GM23248 (cell line): Measurements from ENCODE around the gene ETFA. TPM values are rescaled to one million over a fixed set of nuclear protein-coding genes. Genes with fewer than 3 reads are reported as not detected.

ENCODE experiments used
- DNase-seq: peaks from one replicate; pipeline ENCODE4 v3.0.0-alpha.2; 2015
- H2AFZ ChIP-seq: fragments of 200-600 bp; sonication (generic); 2 replicates; pipeline ENCODE4 v1.6.1; 2016; ENCODE audit warnings: antibody characterized with exemption
- H3F3A ChIP-seq: fragments of 200-600 bp; sonication (generic); 2 replicates; pipeline ENCODE4 v1.6.1; 2016; ENCODE audit warnings: mild to moderate bottlenecking, antibody characterized with exemption, mixed run types; ENCODE audit not compliant: insufficient read depth
- H3K27ac ChIP-seq: fragments of 200-600 bp; sonication (generic); 2 replicates; pipeline ENCODE4 v1.5.1; 2016; ENCODE audit warnings: mild to moderate bottlenecking
- H3K27me3 ChIP-seq: fragments of 200-600 bp; sonication (generic); replicated peaks from 2 replicates; pipeline ENCODE4 v1.6.1; 2016; ENCODE audit warnings: mild to moderate bottlenecking; ENCODE audit not compliant: insufficient read depth
- H3K36me3 ChIP-seq: fragments of 200-600 bp; sonication (generic); 2 replicates; pipeline ENCODE4 v1.6.1; 2016; ENCODE audit warnings: low read depth, mild to moderate bottlenecking
- H3K4me1 ChIP-seq: fragments of 200-600 bp; sonication (generic); 2 replicates; pipeline ENCODE4 v1.6.1; 2016; ENCODE audit warnings: mild to moderate bottlenecking; ENCODE audit not compliant: insufficient read depth
- H3K4me2 ChIP-seq: fragments of 200-600 bp; sonication (generic); one replicate; pipeline ENCODE4 v1.6.1; 2016; ENCODE audit warnings: mild to moderate bottlenecking; ENCODE audit not compliant: unreplicated experiment
- H3K4me3 ChIP-seq: fragments of 200-600 bp; sonication (generic); 2 replicates; pipeline ENCODE4 v1.5.1; 2016; ENCODE audit warnings: mild to moderate bottlenecking
- H3K79me2 ChIP-seq: fragments of 200-600 bp; sonication (generic); 2 replicates; pipeline ENCODE4 v1.6.1; 2016; ENCODE audit warnings: mild to moderate bottlenecking; ENCODE audit not compliant: insufficient read depth
- H3K9ac ChIP-seq: fragments of 200-600 bp; sonication (generic); 2 replicates; pipeline ENCODE4 v1.6.1; 2016; ENCODE audit warnings: mild to moderate bottlenecking
- H3K9me2 ChIP-seq: fragments of 200-600 bp; sonication (generic); 2 replicates; pipeline ENCODE4 v1.6.1; 2016; ENCODE audit warnings: mixed run types, mild to moderate bottlenecking, moderate library complexity; ENCODE audit not compliant: insufficient read depth
- H3K9me3 ChIP-seq: fragments of 200-600 bp; sonication (generic); one replicate; pipeline ENCODE4 v1.6.1; 2017; ENCODE audit warnings: low read depth
- H4K20me1 ChIP-seq: fragments of 200-600 bp; sonication (generic); 2 replicates; pipeline ENCODE4 v1.6.0; 2016; ENCODE audit not compliant: insufficient read depth
- EZH2 ChIP-seq: fragments of 200-600 bp; sonication (generic); IDR thresholded peaks from 2 replicates; pipeline ENCODE4 v1.6.1; 2018; ENCODE audit warnings: antibody characterized with exemption, mild to moderate bottlenecking; ENCODE audit not compliant: insufficient read depth, poor library complexity, severe bottlenecking
- EZH2phosphoT487 ChIP-seq: fragments of 200-600 bp; sonication (generic); IDR thresholded peaks from 2 replicates; pipeline ENCODE4 v1.6.1; 2018; ENCODE audit warnings: antibody characterized with exemption, moderate library complexity, mild to moderate bottlenecking, low read depth; ENCODE audit not compliant: insufficient read depth
- WGBS, 2 experiments: methylation state at CpG; one replicate each; pipeline ENCODE4 v1.1.6; 2015 to 2017; ENCODE audit warnings: low lambda C conversion rate in 2 of 2, low coverage in 1 of 2; ENCODE audit errors: missing lambda C conversion rate in 2 of 2; 5-methylcytosine and 5-hydroxymethylcytosine counted together
- in situ Hi-C: fragments of 300-500 bp; cut with MboI; formaldehyde crosslinking; loops from 2 replicates; pipeline ENCODE4 v1.15.0; 2020
- polyA plus RNA-seq: library from polyadenylated mRNA; unstranded; fragments of >200 nt; fragmentation: Nextera tagmentation; extraction: Ambion mirVana; gene quantifications from 2 replicates; pipeline ENCODE4 v1.2.1, GENCODE V29; 2016
- total RNA-seq: library from RNA; depleted of rRNA; stranded (reverse); fragments of >200 nt; shearing (Covaris generic); gene quantifications from 2 replicates; pipeline ENCODE4 v1.2.3, GENCODE V29; 2014

ETFA gene
- total and polyA plus RNA-seq, 2 experiments from 2014 or later = 94.8 to 141 TPM

- Histone ChIP-seq H3K4me3 (no peak overlapping the region), H3F3A (no peaks in the 10 kb centered on the region), H4K20me1 (no peaks in the 10 kb centered on the region), H3K4me1 (no peaks in the 10 kb centered on the region), H3K27ac (no peak overlapping the region), H2AFZ (no peak overlapping the region), H3K9me2 (no peaks in the 10 kb centered on the region), H3K27me3 (no peaks in the 10 kb centered on the region), H3K79me2 (no peaks in the 10 kb centered on the region), H3K36me3 (peaks cover 10% of the 10 kb centered on the region; the same call in 1 of the 2 replicates), H3K9ac (no peak overlapping the region), H3K4me2 (no peak overlapping the region), H3K9me3 (no peaks in the 10 kb centered on the region)
- no peak for DNase-seq
- no peak for TF ChIP-seq EZH2phosphoT487
- TF ChIP-seq EZH2 = no peak
- WGBS, 2 experiments = 96 to 98% methylated on average over 3 of the region's 3 CpGs
- in situ Hi-C loops = no loop called here
These were observed 101.3 kb downstream of the ETFA start for GRCh38 chr15:76209942-76210341.

GRCh38 chr15:76209523-76209922 is 101.7 kb downstream of the ETFA start:
- Histone ChIP-seq H3K4me2 (no peak overlapping the region), H3K9me3 (no peaks in the 10 kb centered on the region), H4K20me1 (no peaks in the 10 kb centered on the region), H3K4me3 (no peak overlapping the region), H3K4me1 (no peaks in the 10 kb centered on the region), H3K9ac (no peak overlapping the region), H2AFZ (no peak overlapping the region), H3K79me2 (no peaks in the 10 kb centered on the region), H3K27ac (no peak overlapping the region), H3F3A (no peaks in the 10 kb centered on the region), H3K9me2 (no peaks in the 10 kb centered on the region), H3K27me3 (no peaks in the 10 kb centered on the region), H3K36me3 (peaks cover 6% of the 10 kb centered on the region; the same call in 1 of the 2 replicates)
- DNase-seq = no peak
- 85 to 100% methylated on average over 1 of the region's 1 CpG for WGBS, 2 experiments
- in situ Hi-C loops = no loop called here
- no peak for TF ChIP-seq EZH2phosphoT487
- TF ChIP-seq EZH2 = no peak

- Histone ChIP-seq H2AFZ (no peak overlapping the region), H3F3A (no peaks in the 10 kb centered on the region), H3K27me3 (no peaks in the 10 kb centered on the region), H3K79me2 (no peaks in the 10 kb centered on the region), H3K9me2 (no peaks in the 10 kb centered on the region), H3K4me2 (no peak overlapping the region), H4K20me1 (no peaks in the 10 kb centered on the region), H3K27ac (no peak overlapping the region), H3K9me3 (no peaks in the 10 kb centered on the region), H3K9ac (no peak overlapping the region), H3K36me3 (no peaks in the 10 kb centered on the region; the same call in 1 of the 2 replicates), H3K4me1 (no peaks in the 10 kb centered on the region), H3K4me3 (no peak overlapping the region)
- 94 to 100% methylated on average over 2 of the region's 2 CpGs for WGBS, 2 experiments
- in situ Hi-C loops = no loop called here
- no peak for DNase-seq
- TF ChIP-seq EZH2phosphoT487 (no peak), EZH2 (no peak)
These were observed 102.4 kb downstream of the ETFA start for GRCh38 chr15:76208786-76209424.

- Histone ChIP-seq H4K20me1 (no peaks in the 10 kb centered on the region), H3K79me2 (no peaks in the 10 kb centered on the region), H2AFZ (no peak overlapping the region), H3K4me2 (no peak overlapping the region), H3K9me3 (no peaks in the 10 kb centered on the region), H3K27ac (no peak overlapping the region), H3K9me2 (no peaks in the 10 kb centered on the region), H3K36me3 (no peaks in the 10 kb centered on the region; the same call in 1 of the 2 replicates), H3K9ac (no peak overlapping the region), H3F3A (no peaks in the 10 kb centered on the region), H3K4me3 (no peak overlapping the region), H3K27me3 (no peaks in the 10 kb centered on the region), H3K4me1 (no peaks in the 10 kb centered on the region)
- DNase-seq = no peak
- in situ Hi-C loops = no loop called here
- TF ChIP-seq EZH2phosphoT487 (no peak), EZH2 (no peak)
- 92 to 93% methylated on average over 8 of the region's 8 CpGs for WGBS, 2 experiments
These were observed 103.0 kb downstream of the ETFA start for GRCh38 chr15:76208084-76208785.
